ENCODE results near the gene RPS6KB1.

GRCh38 chr17:59859444-59860025 is 33.4 kb upstream of the RPS6KB1 start:
- TF ChIP-seq POLR2A (IDR thresholded peaks at IDR 0.05; ENCODE audit: low read length) (no peak), GATA1 (IDR thresholded peaks at IDR 0.05; ENCODE audit: low read depth, low read length) (no peak)
